ENCODE measurements around the gene RBP4.

RBP4 gene

DNA sequence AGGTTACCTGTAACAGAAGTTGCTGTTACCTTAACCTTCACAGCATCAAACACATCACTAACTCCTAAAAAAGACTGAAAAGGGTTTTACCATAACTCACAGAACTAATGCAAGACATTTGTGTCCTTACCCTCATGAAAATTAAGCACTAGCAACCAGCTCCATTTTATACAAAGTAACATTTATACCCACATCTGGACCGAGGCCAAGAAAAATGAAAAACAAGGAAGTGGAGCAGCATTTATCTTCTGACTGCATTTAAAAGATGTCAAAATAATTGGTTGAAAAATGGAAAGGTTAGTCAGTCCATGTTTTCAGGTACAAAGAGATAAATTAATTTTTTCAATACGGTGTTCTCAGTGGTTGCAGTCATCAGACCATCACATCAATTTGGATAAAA is 3.1 kb upstream of the RBP4 start:
- H3K4me3 ChIP-seq (replicated peaks in 1 of 2; ENCODE audit: low read depth in 2 of 2, low read length in 2 of 2): no peak overlapping the region
- TF ChIP-seq CTCF (IDR thresholded peaks at IDR 0.05; ENCODE audit: low read depth, low read length): no peak
- no peak for DNase-seq (ENCODE audit: low read depth in 2 of 2)

GRCh38 chr10:93603023-93603422 is 2.0 kb upstream of the RBP4 start:
- no peak for DNase-seq (ENCODE audit: low read depth in 2 of 2)
- no peak for TF ChIP-seq CTCF (IDR thresholded peaks at IDR 0.05; ENCODE audit: low read depth, low read length)
- no peak overlapping the region for H3K4me3 ChIP-seq (replicated peaks in 1 of 2; ENCODE audit: low read depth in 2 of 2, low read length in 2 of 2)

DNA sequence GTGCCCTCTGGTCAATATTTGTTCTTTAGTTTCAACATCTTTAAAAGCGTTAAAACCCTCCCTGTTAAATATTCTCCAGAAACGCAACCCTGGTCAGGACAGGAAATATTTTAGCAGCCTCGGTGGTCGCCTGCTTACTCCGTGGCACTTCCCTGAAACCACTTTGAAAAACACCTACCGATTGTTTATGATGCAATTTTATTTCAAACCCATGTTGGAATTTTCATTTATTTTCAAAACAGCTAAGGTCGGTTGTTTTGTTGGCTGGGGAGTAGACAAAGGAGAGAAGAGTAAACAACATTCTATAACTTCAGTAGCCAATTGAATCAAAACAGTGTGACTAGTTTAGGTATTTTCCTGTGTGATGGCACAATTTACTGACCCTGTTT is 733 bp upstream of the RBP4 start:
- no peak overlapping the region for H3K4me3 ChIP-seq (replicated peaks in 1 of 2; ENCODE audit: low read depth in 2 of 2, low read length in 2 of 2)
- DNase-seq (ENCODE audit: low read depth in 2 of 2): no peak
- no peak for TF ChIP-seq CTCF (IDR thresholded peaks at IDR 0.05; ENCODE audit: low read depth, low read length)

- peak overlapping the region in 1 of 2 donors; percentile 26 for H3K4me3 ChIP-seq (replicated peaks in 1 of 2; ENCODE audit: low read depth in 2 of 2, low read length in 2 of 2)
- TF ChIP-seq CTCF (IDR thresholded peaks at IDR 0.05; ENCODE audit: low read depth, low read length): no peak
- peak; percentile 38 to 52 for DNase-seq (ENCODE audit: low read depth in 2 of 2)
Observed at GRCh38 chr10:93600446-93601145, 439 bp downstream of the RBP4 start.

GRCh38 chr10:93599778-93600177 is 1.3 kb downstream of the RBP4 start:
- no peak for TF ChIP-seq CTCF (IDR thresholded peaks at IDR 0.05; ENCODE audit: low read depth, low read length)
- H3K4me3 ChIP-seq (replicated peaks in 1 of 2; ENCODE audit: low read depth in 2 of 2, low read length in 2 of 2): no peak overlapping the region
- no peak for DNase-seq (ENCODE audit: low read depth in 2 of 2)

GRCh38 chr10:93599335-93599734 is 1.7 kb downstream of the RBP4 start:
- DNase-seq (ENCODE audit: low read depth in 2 of 2): no peak
- no peak for TF ChIP-seq CTCF (IDR thresholded peaks at IDR 0.05; ENCODE audit: low read depth, low read length)
- H3K4me3 ChIP-seq (replicated peaks in 1 of 2; ENCODE audit: low read depth in 2 of 2, low read length in 2 of 2): no peak overlapping the region

- peak in 1 of 2 donors; percentile 37 for DNase-seq (ENCODE audit: low read depth in 2 of 2)
- no peak for TF ChIP-seq CTCF (IDR thresholded peaks at IDR 0.05; ENCODE audit: low read depth, low read length)
- no peak overlapping the region for H3K4me3 ChIP-seq (replicated peaks in 1 of 2; ENCODE audit: low read depth in 2 of 2, low read length in 2 of 2)
Observed at GRCh38 chr10:93598157-93598556, 2.9 kb downstream of the RBP4 start.
